PC-3 (cell line): Measurements from ENCODE around the gene NEK8.

Source experiments
- EZH2 ChIP-seq: fragments of 300-600 bp; sonication (generic); IDR thresholded peaks from one replicate; pipeline ENCODE4 v1.6.1; 2017; ENCODE audit warnings: antibody characterized with exemption, mild to moderate bottlenecking, low read length; ENCODE audit not compliant: unreplicated experiment
- EZH2phosphoT487 ChIP-seq: fragments of 300-600 bp; sonication (generic); IDR thresholded peaks from 2 replicates; pipeline ENCODE4 v1.6.1; 2018; ENCODE audit warnings: mild to moderate bottlenecking, antibody characterized with exemption, low read length, borderline replicate concordance
- TF ChIP-seq, protein P1 (sequence below): fragments of 300-600 bp; sonication (generic); conservative IDR thresholded peaks from 2 replicates; pipeline ENCODE4 v1.5.1; 2017; ENCODE audit warnings: antibody characterized with exemption, low read depth, mild to moderate bottlenecking, low read length

DNA sequence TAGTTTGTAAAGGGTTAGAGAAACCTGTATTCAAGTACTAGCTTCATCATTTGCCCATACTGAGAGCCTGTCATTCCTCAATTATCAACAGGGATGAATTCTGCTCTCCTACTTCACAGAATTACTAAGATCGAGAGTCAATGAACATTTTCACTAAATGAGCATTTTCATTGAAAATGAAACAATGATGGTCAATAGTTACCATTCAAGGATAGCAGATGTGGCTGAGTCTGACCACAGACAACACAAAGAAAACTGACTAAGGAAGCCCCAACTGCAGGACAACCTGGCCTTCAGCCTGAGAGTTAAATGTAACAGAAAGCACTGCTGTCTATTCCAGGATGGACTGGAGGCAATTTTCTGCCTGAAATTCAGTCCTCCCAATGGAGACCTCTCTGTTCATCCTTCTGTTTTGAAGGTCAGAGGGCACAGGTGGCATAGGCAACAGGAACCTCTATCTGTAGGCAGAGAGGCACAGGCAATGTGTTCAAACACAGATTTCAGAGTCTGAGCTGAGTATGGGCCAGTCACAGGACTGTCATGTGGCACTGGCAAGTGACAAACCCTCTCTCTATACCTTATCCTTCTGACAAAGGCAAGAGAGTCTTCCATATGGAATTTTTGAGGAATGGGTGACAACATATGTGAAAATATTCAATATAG lies 34.7 kb downstream of the NEK8 start:
- TF ChIP-seq EZH2 (no peak), EZH2phosphoT487 (no peak)
- TF ChIP-seq, protein P1, sequence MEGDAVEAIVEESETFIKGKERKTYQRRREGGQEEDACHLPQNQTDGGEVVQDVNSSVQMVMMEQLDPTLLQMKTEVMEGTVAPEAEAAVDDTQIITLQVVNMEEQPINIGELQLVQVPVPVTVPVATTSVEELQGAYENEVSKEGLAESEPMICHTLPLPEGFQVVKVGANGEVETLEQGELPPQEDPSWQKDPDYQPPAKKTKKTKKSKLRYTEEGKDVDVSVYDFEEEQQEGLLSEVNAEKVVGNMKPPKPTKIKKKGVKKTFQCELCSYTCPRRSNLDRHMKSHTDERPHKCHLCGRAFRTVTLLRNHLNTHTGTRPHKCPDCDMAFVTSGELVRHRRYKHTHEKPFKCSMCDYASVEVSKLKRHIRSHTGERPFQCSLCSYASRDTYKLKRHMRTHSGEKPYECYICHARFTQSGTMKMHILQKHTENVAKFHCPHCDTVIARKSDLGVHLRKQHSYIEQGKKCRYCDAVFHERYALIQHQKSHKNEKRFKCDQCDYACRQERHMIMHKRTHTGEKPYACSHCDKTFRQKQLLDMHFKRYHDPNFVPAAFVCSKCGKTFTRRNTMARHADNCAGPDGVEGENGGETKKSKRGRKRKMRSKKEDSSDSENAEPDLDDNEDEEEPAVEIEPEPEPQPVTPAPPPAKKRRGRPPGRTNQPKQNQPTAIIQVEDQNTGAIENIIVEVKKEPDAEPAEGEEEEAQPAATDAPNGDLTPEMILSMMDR, result no peak
